ENCODE measurements around the gene RYR3.
A peak's percentile ranks its signal among the peaks of the same experiment; 100 is the strongest.

- TF ChIP-seq, protein P1, sequence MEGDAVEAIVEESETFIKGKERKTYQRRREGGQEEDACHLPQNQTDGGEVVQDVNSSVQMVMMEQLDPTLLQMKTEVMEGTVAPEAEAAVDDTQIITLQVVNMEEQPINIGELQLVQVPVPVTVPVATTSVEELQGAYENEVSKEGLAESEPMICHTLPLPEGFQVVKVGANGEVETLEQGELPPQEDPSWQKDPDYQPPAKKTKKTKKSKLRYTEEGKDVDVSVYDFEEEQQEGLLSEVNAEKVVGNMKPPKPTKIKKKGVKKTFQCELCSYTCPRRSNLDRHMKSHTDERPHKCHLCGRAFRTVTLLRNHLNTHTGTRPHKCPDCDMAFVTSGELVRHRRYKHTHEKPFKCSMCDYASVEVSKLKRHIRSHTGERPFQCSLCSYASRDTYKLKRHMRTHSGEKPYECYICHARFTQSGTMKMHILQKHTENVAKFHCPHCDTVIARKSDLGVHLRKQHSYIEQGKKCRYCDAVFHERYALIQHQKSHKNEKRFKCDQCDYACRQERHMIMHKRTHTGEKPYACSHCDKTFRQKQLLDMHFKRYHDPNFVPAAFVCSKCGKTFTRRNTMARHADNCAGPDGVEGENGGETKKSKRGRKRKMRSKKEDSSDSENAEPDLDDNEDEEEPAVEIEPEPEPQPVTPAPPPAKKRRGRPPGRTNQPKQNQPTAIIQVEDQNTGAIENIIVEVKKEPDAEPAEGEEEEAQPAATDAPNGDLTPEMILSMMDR (IDR thresholded peaks at IDR 0.05; ENCODE audit: insufficient read depth, low read depth, low read length): peak; percentile 63
- TF ChIP-seq EZH2 (IDR thresholded peaks at IDR 0.05; ENCODE audit: insufficient read depth, low read length): no peak
These were observed 425.0 kb downstream of the RYR3 start for GRCh38 chr15:33735637-33736247.

Measured in astrocyte (in vitro differentiated cells and primary cell).